Adrenal gland (tissue), 5 donors: ENCODE measurements around the gene NT5C3A.

Experiments used
- POLR2A ChIP-seq, 2 donors: fragments of 450-650 bp; IDR thresholded peaks; one replicate each; pipeline ENCODE4 v1.6.1; 2017; ENCODE audit warnings: antibody characterized with exemption in 2 of 2, mild to moderate bottlenecking in 2 of 2, moderate library complexity in 1 of 2
- TF ChIP-seq, protein P1 (sequence below), 6 experiments: fragments of 450-650 bp in 4 of 6; fragments of 200-600 bp in 2 of 6; sonication (generic) in 1 of 6; IDR thresholded peaks; 1 replicate in 5 of 6; 2 replicates in 1 of 6; pipeline versions ENCODE4 v1.5.1 to v1.8.0; 2016 to 2021; ENCODE audit warnings: antibody characterized with exemption in 6 of 6, mild to moderate bottlenecking in 2 of 6, moderate library complexity in 1 of 6
- donor health status: DM: no; HTN: no; CAD: no.

DNA sequence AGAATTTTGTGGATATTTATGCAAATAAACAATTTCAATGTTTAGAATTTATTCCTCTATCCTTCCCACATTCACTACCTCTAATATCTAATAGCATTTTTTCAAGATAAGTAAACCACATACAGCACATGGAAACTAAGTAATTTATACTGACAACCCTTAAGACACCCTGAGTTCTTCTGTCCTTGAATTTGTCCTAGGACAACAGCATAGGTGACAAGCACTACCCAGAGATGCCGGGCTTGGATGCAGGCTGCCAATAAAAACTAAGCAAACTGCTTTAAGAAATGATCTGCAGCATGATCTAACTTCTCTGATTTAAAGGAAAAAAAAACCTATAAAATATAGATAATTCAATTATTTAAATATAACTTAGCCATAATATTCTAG is 22.7 kb downstream of the NT5C3A start:
- TF ChIP-seq POLR2A (IDR thresholded peaks at IDR 0.05) = no peak
- TF ChIP-seq, protein P1, sequence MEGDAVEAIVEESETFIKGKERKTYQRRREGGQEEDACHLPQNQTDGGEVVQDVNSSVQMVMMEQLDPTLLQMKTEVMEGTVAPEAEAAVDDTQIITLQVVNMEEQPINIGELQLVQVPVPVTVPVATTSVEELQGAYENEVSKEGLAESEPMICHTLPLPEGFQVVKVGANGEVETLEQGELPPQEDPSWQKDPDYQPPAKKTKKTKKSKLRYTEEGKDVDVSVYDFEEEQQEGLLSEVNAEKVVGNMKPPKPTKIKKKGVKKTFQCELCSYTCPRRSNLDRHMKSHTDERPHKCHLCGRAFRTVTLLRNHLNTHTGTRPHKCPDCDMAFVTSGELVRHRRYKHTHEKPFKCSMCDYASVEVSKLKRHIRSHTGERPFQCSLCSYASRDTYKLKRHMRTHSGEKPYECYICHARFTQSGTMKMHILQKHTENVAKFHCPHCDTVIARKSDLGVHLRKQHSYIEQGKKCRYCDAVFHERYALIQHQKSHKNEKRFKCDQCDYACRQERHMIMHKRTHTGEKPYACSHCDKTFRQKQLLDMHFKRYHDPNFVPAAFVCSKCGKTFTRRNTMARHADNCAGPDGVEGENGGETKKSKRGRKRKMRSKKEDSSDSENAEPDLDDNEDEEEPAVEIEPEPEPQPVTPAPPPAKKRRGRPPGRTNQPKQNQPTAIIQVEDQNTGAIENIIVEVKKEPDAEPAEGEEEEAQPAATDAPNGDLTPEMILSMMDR (IDR thresholded peaks at IDR 0.05) = no peak
